T-cell (primary cell): ENCODE results near the gene POLN. TPM values are rescaled to one million over a fixed set of nuclear protein-coding genes. Genes with fewer than 3 reads are reported as not detected.

Source experiments
- ATAC-seq, 4 experiments: fragments of 200-7000 bp in 3 of 4; fragments of 150-1000 bp in 1 of 4; cut with Tn5 transposase; replicated peaks in 1 of 4; 1 replicate in 3 of 4; 2 replicates in 1 of 4; pipeline ENCODE4 v1.10.0; 2021; ENCODE audit warnings: moderate library complexity in 3 of 4, mild to moderate bottlenecking in 2 of 4, moderate number of reproducible peaks in 1 of 4
- CTCF ChIA-PET, 2 donors: fragments of 300-600 bp; sonication (Branson Sonifier 250); formaldehyde crosslinking; loops; one replicate each; lab custom pipeline; 2022; ENCODE audit warnings: antibody characterized with exemption in 2 of 2; lab: Charles Lee
- POLR2A ChIA-PET, 2 donors: fragments of 300-600 bp; sonication (Branson Sonifier 250); formaldehyde crosslinking; loops; one replicate each; lab custom pipeline; 2022; ENCODE audit warnings: antibody characterized with exemption in 2 of 2; lab: Charles Lee
- DNase-seq, 35 experiments: peaks; one replicate each; pipeline versions ENCODE4 v3.0.0 to v3.0.0-alpha.2; 2013 to 2023
- H3K27ac ChIP-seq: one replicate; pipeline ENCODE4 v1.5.1; 2013; ENCODE audit warnings: low read length
- H3K27me3 ChIP-seq, 2 experiments: replicated peaks in 1 of 2; 1 replicate in 1 of 2; 2 replicates in 1 of 2; pipeline versions ENCODE4 v1.6.1 to v1.7.0; 2013; ENCODE audit warnings: low read length in 1 of 2, mixed read lengths in 1 of 2; ENCODE audit not compliant: control insufficient read depth in 2 of 2, insufficient read depth in 2 of 2; ENCODE audit errors: extremely low read depth in 1 of 2
- H3K36me3 ChIP-seq, 2 donors: 1 replicate in 1 of 2; 2 replicates in 1 of 2; pipeline versions ENCODE4 v1.6.1 to v1.7.0; 2013; ENCODE audit warnings: low read length in 1 of 2; ENCODE audit not compliant: control insufficient read depth in 2 of 2, insufficient read depth in 1 of 2; ENCODE audit errors: extremely low read depth in 1 of 2
- H3K4me1 ChIP-seq, 2 experiments: 1 replicate in 1 of 2; 2 replicates in 1 of 2; pipeline versions ENCODE4 v1.6.1 to v1.7.0; 2013; ENCODE audit warnings: low read length in 2 of 2, mixed read lengths in 1 of 2; ENCODE audit not compliant: insufficient read depth in 2 of 2, control insufficient read depth in 1 of 2; ENCODE audit errors: extremely low read depth in 1 of 2
- H3K4me3 ChIP-seq, 2 donors: 1 replicate in 1 of 2; 2 replicates in 1 of 2; pipeline versions ENCODE4 v1.5.1 to v1.7.0; 2013; ENCODE audit warnings: mild to moderate bottlenecking in 2 of 2, low read length in 1 of 2, moderate library complexity in 1 of 2; ENCODE audit not compliant: control insufficient read depth in 1 of 2; ENCODE audit errors: extremely low read depth in 1 of 2
- H3K9me3 ChIP-seq: 2 replicates; pipeline ENCODE4 v1.7.0; 2013
- H3K27ac Mint-ChIP-seq, 2 donors: one replicate each; pipeline ENCODE4 v1.8.0; 2020 to 2021; ENCODE audit warnings: mild to moderate bottlenecking in 2 of 2, mixed read lengths in 2 of 2
- H3K27me3 Mint-ChIP-seq, 2 donors: one replicate each; pipeline ENCODE4 v1.8.0; 2021 to 2022; ENCODE audit warnings: mixed read lengths in 2 of 2
- H3K36me3 Mint-ChIP-seq: one replicate; pipeline ENCODE4 v1.8.0; 2021; ENCODE audit warnings: mixed read lengths
- H3K4me1 Mint-ChIP-seq, 3 donors: one replicate each; pipeline ENCODE4 v1.8.0; 2020 to 2022; ENCODE audit warnings: mixed read lengths in 3 of 3, mild to moderate bottlenecking in 1 of 3
- H3K4me3 Mint-ChIP-seq, 3 donors: one replicate each; pipeline ENCODE4 v1.8.0; 2020 to 2022; ENCODE audit warnings: mild to moderate bottlenecking in 3 of 3, mixed read lengths in 3 of 3, moderate library complexity in 3 of 3
- H3K9me3 Mint-ChIP-seq, 3 donors: one replicate each; pipeline ENCODE4 v1.8.0; 2020 to 2022; ENCODE audit warnings: mixed read lengths in 3 of 3
- WGBS: methylation state at CpG from one replicate; pipeline ENCODE4 v1.1.5; 2013; ENCODE audit warnings: missing lambda C conversion rate; ENCODE audit not compliant: insufficient coverage; 5-methylcytosine and 5-hydroxymethylcytosine counted together
- total RNA-seq, 35 experiments: library from RNA in 6 of 35; stranded (reverse) in 6 of 35; fragments of 120-200 nt in 1 of 35; gene quantifications; one replicate each; pipeline versions ENCODE4 v1.2.1 to v1.2.4 and lab custom pipeline; 2013 to 2026

Gene POLN
- total RNA-seq, 5 donors from 2014 or later (not counting 1 experiment from before 2014, with no cell fraction given), result 2.5 to 3.7 (median 2.7) TPM

GRCh38 chr4:2258091-2259035 lies 16.4 kb upstream of the POLN start:
- Histone ChIP-seq H3K9me3 (no peaks in the 10 kb centered on the region), H3K27ac (no peak overlapping the region), H3K4me1 (peaks cover 6 to 54% of the 10 kb centered on the region in 2 experiments), H3K27me3 (no peaks in the 10 kb centered on the region), H3K4me3 (no peak overlapping the region), H3K36me3 (peaks cover 8 to 57% of the 10 kb centered on the region in 2 donors)
- no peaks in the 10 kb centered on the region for H3K27me3 Mint-ChIP-seq
- 88% methylated on average over 17 of the region's 18 CpGs for WGBS
- peaks cover 11 to 23% (median 12%) of the 10 kb centered on the region in 3 donors for H3K4me1 Mint-ChIP-seq
- no peak overlapping the region for H3K27ac Mint-ChIP-seq
- peaks cover 14% of the 10 kb centered on the region for H3K36me3 Mint-ChIP-seq
- no peak overlapping the region for H3K4me3 Mint-ChIP-seq
- POLR2A ChIA-PET, result no interaction called here
- DNase-seq (peak in 4 of 35 experiments; percentile 0 to 4 (median 2)), ATAC-seq (no peak)
- H3K9me3 Mint-ChIP-seq, result no peaks in the 10 kb centered on the region
- CTCF ChIA-PET, result no interaction called here

GRCh38 chr4:2257361-2258081 lies 15.6 kb upstream of the POLN start:
- Histone ChIP-seq H3K9me3 (no peaks in the 10 kb centered on the region), H3K4me3 (no peak overlapping the region), H3K27me3 (no peaks in the 10 kb centered on the region), H3K4me1 (peaks cover 6 to 45% of the 10 kb centered on the region in 2 experiments), H3K27ac (no peak overlapping the region), H3K36me3 (peaks cover 8 to 62% of the 10 kb centered on the region in 2 donors)
- WGBS, result 89% methylated on average over 14 of the region's 14 CpGs
- DNase-seq (peak in 5 of 35 experiments; percentile 1 to 23 (median 4)), ATAC-seq (no peak)
- H3K4me1 Mint-ChIP-seq, result peaks cover 10 to 20% (median 11%) of the 10 kb centered on the region in 3 donors
- peaks cover 17% of the 10 kb centered on the region for H3K36me3 Mint-ChIP-seq
- H3K9me3 Mint-ChIP-seq, result no peaks in the 10 kb centered on the region
- no peak overlapping the region for H3K4me3 Mint-ChIP-seq
- POLR2A ChIA-PET, result no interaction called here
- no peaks in the 10 kb centered on the region for H3K27me3 Mint-ChIP-seq
- CTCF ChIA-PET, result no interaction called here
- H3K27ac Mint-ChIP-seq, result peak overlapping the region in 1 of 2 donors; percentile 22

DNA sequence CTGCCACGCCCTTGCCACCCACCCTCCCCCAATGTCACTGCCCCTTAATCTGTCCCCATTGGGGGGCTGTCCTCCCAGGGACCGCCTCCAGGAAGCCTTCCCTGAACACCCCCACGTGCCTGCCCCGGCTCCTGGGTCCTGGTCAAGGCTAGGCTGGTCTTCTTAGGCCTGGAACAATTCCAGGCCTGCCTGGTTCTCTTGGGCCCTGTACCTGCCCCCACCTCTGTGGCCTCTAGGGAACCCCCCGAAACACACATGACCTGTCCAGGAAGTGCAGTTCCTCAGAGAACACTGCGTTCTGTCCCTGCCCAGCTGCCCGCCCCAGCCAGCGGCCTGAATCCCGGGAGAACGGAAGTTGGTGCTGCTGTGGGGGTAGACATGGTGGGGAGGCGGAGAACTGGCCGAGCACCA lies 14.9 kb upstream of the POLN start:
- ChIA-PET POLR2A (no interaction called here), CTCF (no interaction called here)
- Mint-ChIP-seq H3K4me3 (no peak overlapping the region), H3K27me3 (no peaks in the 10 kb centered on the region), H3K27ac (no peak overlapping the region), H3K9me3 (no peaks in the 10 kb centered on the region), H3K36me3 (peaks cover 17% of the 10 kb centered on the region), H3K4me1 (peaks cover 10 to 20% (median 11%) of the 10 kb centered on the region in 3 donors)
- Histone ChIP-seq H3K4me1 (peaks cover 6 to 45% of the 10 kb centered on the region in 2 experiments), H3K4me3 (no peak overlapping the region), H3K36me3 (peaks cover 8 to 69% of the 10 kb centered on the region in 2 donors), H3K9me3 (no peaks in the 10 kb centered on the region), H3K27me3 (no peaks in the 10 kb centered on the region), H3K27ac (no peak overlapping the region)
- ATAC-seq (no peak), DNase-seq (peak in 6 of 35 experiments; percentile 1 to 22 (median 4))
- WGBS, result 88% methylated on average over 9 of the region's 12 CpGs

DNA sequence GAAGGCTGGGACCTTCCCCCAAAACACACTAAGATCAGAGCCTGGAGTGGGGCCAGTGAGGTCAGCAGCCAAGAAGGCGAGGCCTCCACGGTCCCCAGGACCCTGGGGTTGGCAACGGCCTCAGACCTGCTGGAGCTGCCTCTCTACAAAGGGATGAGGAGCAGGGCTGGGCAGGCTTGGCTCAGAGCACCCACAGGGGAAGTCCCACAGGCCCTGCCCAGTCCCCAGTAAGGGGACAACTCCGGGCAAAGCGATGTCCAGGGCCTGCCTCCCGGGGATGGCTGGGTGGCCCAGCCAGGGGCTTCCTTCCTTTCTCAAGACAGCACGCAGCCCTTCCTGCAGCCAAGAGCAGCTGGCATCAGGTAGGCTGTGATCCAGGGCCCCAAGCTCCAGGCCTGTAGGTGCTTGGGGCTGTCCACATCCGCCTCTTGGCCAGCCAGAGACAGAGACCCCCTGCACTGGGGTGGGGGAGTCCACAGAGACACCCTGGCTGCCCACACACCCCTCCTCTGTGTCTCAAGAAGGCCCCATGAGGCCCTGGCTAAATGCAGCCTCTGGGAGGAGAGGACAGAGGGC lies 14.3 kb upstream of the POLN start:
- 82% methylated on average over 6 of the region's 8 CpGs for WGBS
- Histone ChIP-seq H3K9me3 (no peaks in the 10 kb centered on the region), H3K4me3 (no peak overlapping the region), H3K27me3 (no peaks in the 10 kb centered on the region), H3K36me3 (peaks cover 12 to 73% of the 10 kb centered on the region in 2 donors), H3K27ac (no peak overlapping the region), H3K4me1 (peaks cover 6 to 45% of the 10 kb centered on the region in 2 experiments)
- CTCF ChIA-PET, result no interaction called here
- Mint-ChIP-seq H3K36me3 (peaks cover 17% of the 10 kb centered on the region), H3K27me3 (no peaks in the 10 kb centered on the region), H3K9me3 (no peaks in the 10 kb centered on the region), H3K27ac (no peak overlapping the region), H3K4me3 (no peak overlapping the region), H3K4me1 (peaks cover 10 to 20% (median 11%) of the 10 kb centered on the region in 3 donors)
- ATAC-seq (no peak), DNase-seq (peak in 4 of 35 experiments; percentile 2 to 21 (median 5))
- POLR2A ChIA-PET, result no interaction called here

- Histone ChIP-seq H3K27ac (no peak overlapping the region), H3K9me3 (no peaks in the 10 kb centered on the region), H3K27me3 (no peaks in the 10 kb centered on the region), H3K36me3 (peaks cover 12 to 78% of the 10 kb centered on the region in 2 donors), H3K4me1 (peaks cover 5 to 39% of the 10 kb centered on the region in 2 experiments), H3K4me3 (no peak overlapping the region)
- H3K9me3 Mint-ChIP-seq, result no peaks in the 10 kb centered on the region
- H3K4me1 Mint-ChIP-seq, result peaks cover 10 to 20% (median 11%) of the 10 kb centered on the region in 3 donors
- H3K36me3 Mint-ChIP-seq, result peaks cover 17% of the 10 kb centered on the region
- DNase-seq (peak in 5 of 35 experiments; percentile 0 to 22 (median 2)), ATAC-seq (no peak)
- H3K27me3 Mint-ChIP-seq, result no peaks in the 10 kb centered on the region
- WGBS, result 88% methylated on average over 13 of the region's 18 CpGs
- CTCF ChIA-PET, result no interaction called here
- POLR2A ChIA-PET, result no interaction called here
- H3K4me3 Mint-ChIP-seq, result no peak overlapping the region
- H3K27ac Mint-ChIP-seq, result no peak overlapping the region
Measured at GRCh38 chr4:2255501-2256155, 13.7 kb upstream of the POLN start.
